ENCODE measurements around the gene PKD1L1.

PKD1L1 gene

DNA sequence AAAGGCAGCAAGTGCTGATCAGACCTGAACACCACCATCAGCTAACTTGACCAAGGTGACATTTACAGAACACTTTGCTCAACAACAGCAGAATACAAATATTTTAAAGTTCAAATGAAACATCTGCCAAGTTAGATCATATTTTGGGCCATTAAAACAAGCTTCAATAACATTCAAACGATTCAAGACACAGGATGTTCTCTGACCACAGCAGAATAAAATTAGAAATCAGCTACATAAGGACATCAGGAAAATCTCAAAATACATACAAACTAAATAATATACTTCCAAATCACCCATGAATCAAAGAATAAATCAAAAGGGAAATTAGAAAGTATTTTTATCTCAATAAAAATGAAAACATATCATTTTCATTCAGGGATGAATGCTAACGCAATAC, 173.0 kb downstream of the PKD1L1 start:
- Histone ChIP-seq H3K9me3 (no peaks in the 10 kb centered on the region), H3K4me1 (ENCODE audit: control insufficient read depth in 1 of 2, insufficient read depth in 1 of 2, low read depth in 1 of 2, low read length in 1 of 2) (no peaks in the 10 kb centered on the region), H3K27ac (no peak overlapping the region), H3K27me3 (peaks cover 4% of the 10 kb centered on the region), H3K4me3 (ENCODE audit: low read depth in 1 of 2, low read length in 1 of 2) (no peak overlapping the region), H3K36me3 (no peaks in the 10 kb centered on the region)
- TF ChIP-seq, protein P1, sequence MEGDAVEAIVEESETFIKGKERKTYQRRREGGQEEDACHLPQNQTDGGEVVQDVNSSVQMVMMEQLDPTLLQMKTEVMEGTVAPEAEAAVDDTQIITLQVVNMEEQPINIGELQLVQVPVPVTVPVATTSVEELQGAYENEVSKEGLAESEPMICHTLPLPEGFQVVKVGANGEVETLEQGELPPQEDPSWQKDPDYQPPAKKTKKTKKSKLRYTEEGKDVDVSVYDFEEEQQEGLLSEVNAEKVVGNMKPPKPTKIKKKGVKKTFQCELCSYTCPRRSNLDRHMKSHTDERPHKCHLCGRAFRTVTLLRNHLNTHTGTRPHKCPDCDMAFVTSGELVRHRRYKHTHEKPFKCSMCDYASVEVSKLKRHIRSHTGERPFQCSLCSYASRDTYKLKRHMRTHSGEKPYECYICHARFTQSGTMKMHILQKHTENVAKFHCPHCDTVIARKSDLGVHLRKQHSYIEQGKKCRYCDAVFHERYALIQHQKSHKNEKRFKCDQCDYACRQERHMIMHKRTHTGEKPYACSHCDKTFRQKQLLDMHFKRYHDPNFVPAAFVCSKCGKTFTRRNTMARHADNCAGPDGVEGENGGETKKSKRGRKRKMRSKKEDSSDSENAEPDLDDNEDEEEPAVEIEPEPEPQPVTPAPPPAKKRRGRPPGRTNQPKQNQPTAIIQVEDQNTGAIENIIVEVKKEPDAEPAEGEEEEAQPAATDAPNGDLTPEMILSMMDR (IDR thresholded peaks at IDR 0.05): no peak

DNA sequence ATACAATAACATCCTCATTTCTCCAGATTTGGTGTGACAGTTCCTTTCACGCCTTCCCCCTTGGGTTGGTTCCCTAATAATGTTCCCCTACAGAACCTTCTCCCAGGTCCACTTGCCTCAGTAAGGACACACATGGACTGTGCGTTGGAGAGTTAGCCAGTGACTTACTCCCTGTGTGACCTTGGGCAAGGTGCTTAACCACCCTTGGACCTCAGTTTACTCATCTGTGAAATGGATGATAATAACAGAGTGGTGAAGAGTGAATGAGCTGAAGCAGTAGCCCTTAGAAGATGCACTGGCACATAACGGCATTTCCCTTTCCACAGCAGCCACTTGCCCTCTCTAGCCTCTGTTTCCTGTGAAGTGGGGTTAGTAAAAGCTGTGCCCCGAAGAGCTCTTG, 175.8 kb downstream of the PKD1L1 start:
- Histone ChIP-seq H3K36me3 (no peaks in the 10 kb centered on the region), H3K9me3 (no peaks in the 10 kb centered on the region), H3K27ac (no peak overlapping the region), H3K4me3 (ENCODE audit: low read depth in 1 of 2, low read length in 1 of 2) (no peak overlapping the region), H3K27me3 (peaks cover 4% of the 10 kb centered on the region), H3K4me1 (ENCODE audit: control insufficient read depth in 1 of 2, insufficient read depth in 1 of 2, low read depth in 1 of 2, low read length in 1 of 2) (no peaks in the 10 kb centered on the region)
- TF ChIP-seq, protein P1 (IDR thresholded peaks at IDR 0.05): no peak

DNA sequence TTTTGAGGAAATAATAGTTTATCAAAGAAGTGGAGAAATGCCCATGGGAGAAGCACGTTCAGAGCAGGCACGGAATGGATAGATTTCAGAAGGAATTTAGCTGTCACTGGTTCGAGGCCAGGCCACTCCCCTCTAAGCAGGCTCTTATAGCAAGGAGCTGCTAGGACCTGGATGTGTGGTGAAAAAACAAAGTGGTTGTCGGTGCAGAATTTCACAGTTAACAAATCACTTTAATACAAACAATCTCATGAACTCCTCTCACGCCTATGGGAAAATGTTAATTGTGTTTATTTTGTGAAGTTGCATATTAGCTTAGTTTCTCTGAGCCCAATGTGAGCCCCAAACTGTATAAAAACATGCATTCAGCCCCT, 176.3 kb downstream of the PKD1L1 start:
- Histone ChIP-seq H3K27me3 (peaks cover 4% of the 10 kb centered on the region), H3K36me3 (no peaks in the 10 kb centered on the region), H3K27ac (no peak overlapping the region), H3K4me3 (ENCODE audit: low read depth in 1 of 2, low read length in 1 of 2) (no peak overlapping the region), H3K9me3 (no peaks in the 10 kb centered on the region), H3K4me1 (ENCODE audit: control insufficient read depth in 1 of 2, insufficient read depth in 1 of 2, low read depth in 1 of 2, low read length in 1 of 2) (no peaks in the 10 kb centered on the region)
- TF ChIP-seq, protein P1 (IDR thresholded peaks at IDR 0.05): no peak

DNA sequence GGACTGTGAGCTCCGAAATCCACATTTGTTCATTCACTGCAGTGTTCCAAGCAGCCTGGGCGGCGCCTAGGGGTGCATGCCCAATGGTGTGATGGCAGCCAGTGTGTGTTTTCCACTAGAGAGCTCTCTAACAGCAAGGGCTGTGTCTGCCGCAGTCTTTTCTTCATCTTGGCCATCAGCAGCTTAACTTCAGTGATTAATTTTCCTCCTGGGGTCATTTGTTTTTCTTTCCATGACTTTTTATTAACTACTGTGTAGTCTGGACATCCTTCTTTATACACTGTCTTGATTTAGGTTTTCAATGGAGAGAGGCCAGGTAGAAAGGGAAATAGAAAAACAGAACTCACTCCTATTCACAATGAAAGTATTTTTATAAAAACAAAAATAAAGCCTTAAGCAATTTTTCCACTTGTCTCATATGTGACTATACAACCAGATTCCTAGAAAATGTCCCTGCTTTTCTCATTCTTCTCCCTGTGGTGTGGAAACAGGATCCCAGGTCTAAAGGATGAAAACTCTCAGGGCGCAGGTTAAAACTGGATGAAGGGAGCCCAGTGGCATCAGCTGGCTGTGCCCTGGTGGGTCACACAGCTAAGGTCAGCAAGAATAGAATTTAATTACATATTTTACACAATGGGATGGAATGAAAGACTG, 176.8 kb downstream of the PKD1L1 start:
- H3K36me3 ChIP-seq: no peaks in the 10 kb centered on the region

DNA sequence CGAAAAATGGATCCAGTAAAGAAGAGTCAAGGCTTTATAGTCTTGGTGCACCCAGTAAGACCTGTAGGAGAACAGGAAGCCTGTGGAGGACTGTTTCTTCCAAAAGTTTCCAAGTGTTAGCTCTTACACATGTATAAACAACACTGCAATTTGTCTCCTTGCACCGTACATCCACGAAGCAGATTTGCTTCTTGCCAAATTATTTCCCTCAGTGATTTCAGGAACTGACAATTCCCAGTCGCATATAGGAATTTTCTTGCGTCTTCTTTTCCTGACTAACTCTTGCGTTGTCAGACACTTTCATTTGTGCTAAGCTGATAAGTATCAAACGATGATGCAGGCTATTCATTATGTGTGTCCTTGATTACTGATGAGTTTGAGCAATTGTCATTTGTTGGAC, 182.1 kb downstream of the PKD1L1 start:
- H3K27ac ChIP-seq: no peak overlapping the region
- TF ChIP-seq, protein P1 (IDR thresholded peaks at IDR 0.05): no peak

More for the DNA sequence above, 176.8 kb downstream of the PKD1L1 start:
- Histone ChIP-seq H3K4me1 (ENCODE audit: control insufficient read depth in 1 of 2, insufficient read depth in 1 of 2, low read depth in 1 of 2, low read length in 1 of 2) (no peaks in the 10 kb centered on the region), H3K9me3 (no peaks in the 10 kb centered on the region), H3K27ac (no peak overlapping the region), H3K4me3 (ENCODE audit: low read depth in 1 of 2, low read length in 1 of 2) (no peak overlapping the region), H3K27me3 (peaks cover 4% of the 10 kb centered on the region)
- TF ChIP-seq, protein P1 (IDR thresholded peaks at IDR 0.05): no peak

More for the DNA sequence above, 182.1 kb downstream of the PKD1L1 start:
- Histone ChIP-seq H3K4me3 (ENCODE audit: low read depth in 1 of 2, low read length in 1 of 2) (no peak overlapping the region), H3K4me1 (ENCODE audit: control insufficient read depth in 1 of 2, insufficient read depth in 1 of 2, low read depth in 1 of 2, low read length in 1 of 2) (no peaks in the 10 kb centered on the region), H3K27me3 (no peaks in the 10 kb centered on the region), H3K9me3 (no peaks in the 10 kb centered on the region), H3K36me3 (no peaks in the 10 kb centered on the region)

Measured in neutrophil (primary cell).